ENCODE results near the gene FRS2. TPM values are rescaled to one million over a fixed set of nuclear protein-coding genes. Genes with fewer than 3 reads are reported as not detected.
"Not testable (repeated sequence)": the region's sequence is repeated elsewhere in the genome, so short reads cannot be mapped to it uniquely, and the experiment has no call there.

Gene FRS2
- polyA plus RNA-seq, 3 donors = 37.1 to 42.4 (median 40.5) TPM

- DNase-seq = peak; percentile 49
Observed at GRCh38 chr12:69570545-69571399, 100.6 kb downstream of the FRS2 start.

- DNase-seq = no peak
Observed at GRCh38 chr12:69575346-69575745, 105.2 kb downstream of the FRS2 start.

GRCh38 chr12:69578283-69578682 is 108.1 kb downstream of the FRS2 start:
- DNase-seq = no peak

GRCh38 chr12:69579029-69579428 is 108.8 kb downstream of the FRS2 start:
- no peak for DNase-seq

- no peak for DNase-seq
Observed at GRCh38 chr12:69580074-69580473, 109.9 kb downstream of the FRS2 start.

GRCh38 chr12:69583203-69583602 is 113.0 kb downstream of the FRS2 start:
- no peak for DNase-seq

GRCh38 chr12:69585189-69586062 is 115.2 kb downstream of the FRS2 start, which contains the start of gene CCT2:
TSS of gene CCT2 (plus strand) at chr12:69585459. CDS start at chr12:69585522, 63 bp downstream.
- DNase-seq = peak; percentile 95

GRCh38 chr12:69588527-69588926 is 118.3 kb downstream of the FRS2 start:
- DNase-seq = no peak

- no peak for DNase-seq
Observed at GRCh38 chr12:69589082-69589481, 118.9 kb downstream of the FRS2 start.

GRCh38 chr12:69595689-69596088 is 125.5 kb downstream of the FRS2 start:
- DNase-seq = no peak

- DNase-seq = no peak
Observed at GRCh38 chr12:69598174-69598753, 128.1 kb downstream of the FRS2 start.

GRCh38 chr12:69600804-69601203 is 130.6 kb downstream of the FRS2 start:
- no peak for DNase-seq

- no peak for DNase-seq
Observed at GRCh38 chr12:69601962-69602685, 131.9 kb downstream of the FRS2 start.

GRCh38 chr12:69602954-69603353 is 132.8 kb downstream of the FRS2 start:
- DNase-seq = no peak

GRCh38 chr12:69603556-69603955 is 133.4 kb downstream of the FRS2 start:
- not testable (repeated sequence) for DNase-seq

GRCh38 chr12:69604275-69604674 is 134.1 kb downstream of the FRS2 start:
- DNase-seq = not testable (repeated sequence)

- no peak for DNase-seq
Observed at GRCh38 chr12:69608114-69608513, 137.9 kb downstream of the FRS2 start.

GRCh38 chr12:69610126-69610525 is 139.9 kb downstream of the FRS2 start:
- DNase-seq = no peak

GRCh38 chr12:69610729-69611128 is 140.5 kb downstream of the FRS2 start, which contains the start of gene LRRC10:
TSS of gene LRRC10 (minus strand) at chr12:69610907. CDS start at chr12:69610838, 69 bp downstream.
- no peak for DNase-seq

GRCh38 chr12:69613351-69613750 is 143.2 kb downstream of the FRS2 start:
- no peak for DNase-seq

- DNase-seq = no peak
Observed at GRCh38 chr12:69616025-69616424, 145.8 kb downstream of the FRS2 start.

GRCh38 chr12:69619050-69619449 is 148.9 kb downstream of the FRS2 start:
- DNase-seq = no peak

Data from renal pelvis (tissue), 4 donors.